KG1 (cell line): ENCODE data around the gene BHLHA15.

Experiments used
- DNase-seq: peaks from one replicate; lab custom pipeline; 2025; lab: John Stamatoyannopoulos, UW

BHLHA15 gene

GRCh38 chr7:98211221-98211675, at the start of gene BHLHA15:
TSS of gene BHLHA15 (plus strand) at chr7:98211439. CDS start at chr7:98212310, 871 bp downstream.
- DNase-seq: no peak

- DNase-seq: no peak
Observed at GRCh38 chr7:98162758-98163157, 48.5 kb upstream of the BHLHA15 start.

- no peak for DNase-seq
Observed at GRCh38 chr7:98163269-98163668, 48.0 kb upstream of the BHLHA15 start.

GRCh38 chr7:98163704-98164494, 47.3 kb upstream of the BHLHA15 start:
- no peak for DNase-seq

- no peak for DNase-seq
Observed at GRCh38 chr7:98165827-98166667, 45.2 kb upstream of the BHLHA15 start.

- DNase-seq: no peak
Observed at GRCh38 chr7:98166668-98166970, 44.6 kb upstream of the BHLHA15 start.

DNA sequence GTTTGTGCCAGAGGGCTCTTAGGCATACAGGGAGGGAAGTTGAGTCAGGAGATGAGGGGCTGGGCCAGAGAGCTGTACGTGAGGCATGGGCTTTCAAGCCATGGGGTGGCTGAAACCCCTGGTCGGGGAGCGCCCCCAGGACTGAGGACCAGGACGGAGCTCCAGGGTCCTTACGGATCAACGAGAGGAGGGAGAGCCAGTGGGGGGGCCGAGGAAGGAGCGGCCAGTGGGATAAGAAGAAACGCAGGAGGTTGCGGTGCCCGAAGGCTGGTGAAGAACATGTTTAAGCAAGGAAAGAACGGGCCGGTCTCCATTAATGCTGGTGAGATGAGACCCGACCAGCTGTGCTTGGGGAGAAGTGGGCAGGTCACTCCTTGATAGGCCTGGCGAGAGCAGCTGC, 43.6 kb upstream of the BHLHA15 start:
- DNase-seq: no peak

- peak; percentile 3 for DNase-seq
Observed at GRCh38 chr7:98168181-98168903, 42.9 kb upstream of the BHLHA15 start.

DNA sequence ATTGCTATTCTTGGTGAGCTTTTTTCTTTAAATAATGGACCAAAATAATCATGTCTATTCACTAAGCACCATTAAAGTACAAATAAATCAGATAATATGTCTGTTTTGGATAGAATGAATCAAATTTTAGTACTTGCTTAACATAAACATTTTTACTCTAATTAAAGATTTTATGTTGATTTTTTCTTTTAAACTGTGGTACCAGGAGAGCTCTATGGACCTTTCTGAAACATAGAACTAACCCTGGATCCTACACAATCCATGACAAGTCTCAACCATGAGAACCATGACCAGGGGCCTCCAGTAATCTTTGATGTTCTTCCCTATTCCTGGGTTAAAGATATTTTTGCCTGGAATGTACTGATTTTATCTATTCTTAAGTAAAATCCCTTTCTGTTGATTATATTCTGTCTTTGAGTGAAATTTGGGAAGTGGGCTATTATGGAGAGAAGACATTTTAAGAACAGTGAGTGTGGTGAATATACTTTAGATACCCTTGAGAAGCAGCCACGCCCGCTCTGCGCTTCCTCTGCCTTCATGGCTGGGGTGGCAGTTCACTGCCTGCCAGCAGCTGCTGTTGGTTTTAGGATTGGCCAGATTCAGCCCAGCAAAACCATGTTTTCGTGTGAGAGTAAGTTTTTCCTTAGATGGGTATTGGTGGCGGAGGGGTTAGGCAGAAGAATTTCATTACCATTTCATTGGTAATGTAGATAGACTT, 42.2 kb upstream of the BHLHA15 start:
- no peak for DNase-seq

- no peak for DNase-seq
Observed at GRCh38 chr7:98170966-98171365, 40.3 kb upstream of the BHLHA15 start.

- no peak for DNase-seq
Observed at GRCh38 chr7:98171449-98171848, 39.8 kb upstream of the BHLHA15 start.

- no peak for DNase-seq
Observed at GRCh38 chr7:98174334-98175259, 36.6 kb upstream of the BHLHA15 start.

- DNase-seq: no peak
Observed at GRCh38 chr7:98175260-98175940, 35.8 kb upstream of the BHLHA15 start.

DNA sequence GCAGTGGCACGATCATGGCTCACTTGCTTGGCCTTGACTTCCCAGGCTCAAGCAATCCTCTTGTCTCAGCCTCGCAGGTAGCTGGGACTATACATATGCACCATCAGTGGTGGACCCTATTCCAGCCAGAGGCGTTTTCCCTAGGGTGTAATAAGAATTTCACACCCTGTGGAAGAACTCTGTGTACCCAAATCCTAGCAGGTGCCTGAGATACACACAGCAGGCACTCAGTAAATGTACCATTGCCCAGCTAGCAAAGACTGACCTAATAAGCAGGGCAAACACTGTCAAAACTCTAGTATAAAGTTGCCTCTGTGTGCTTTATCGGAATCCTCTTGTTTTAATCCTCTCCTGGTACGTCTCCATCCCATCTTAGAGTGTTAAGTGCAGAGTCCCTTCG, 33.7 kb upstream of the BHLHA15 start:
- DNase-seq: no peak

- no peak for DNase-seq
Observed at GRCh38 chr7:98178321-98178720, 32.9 kb upstream of the BHLHA15 start.

DNA sequence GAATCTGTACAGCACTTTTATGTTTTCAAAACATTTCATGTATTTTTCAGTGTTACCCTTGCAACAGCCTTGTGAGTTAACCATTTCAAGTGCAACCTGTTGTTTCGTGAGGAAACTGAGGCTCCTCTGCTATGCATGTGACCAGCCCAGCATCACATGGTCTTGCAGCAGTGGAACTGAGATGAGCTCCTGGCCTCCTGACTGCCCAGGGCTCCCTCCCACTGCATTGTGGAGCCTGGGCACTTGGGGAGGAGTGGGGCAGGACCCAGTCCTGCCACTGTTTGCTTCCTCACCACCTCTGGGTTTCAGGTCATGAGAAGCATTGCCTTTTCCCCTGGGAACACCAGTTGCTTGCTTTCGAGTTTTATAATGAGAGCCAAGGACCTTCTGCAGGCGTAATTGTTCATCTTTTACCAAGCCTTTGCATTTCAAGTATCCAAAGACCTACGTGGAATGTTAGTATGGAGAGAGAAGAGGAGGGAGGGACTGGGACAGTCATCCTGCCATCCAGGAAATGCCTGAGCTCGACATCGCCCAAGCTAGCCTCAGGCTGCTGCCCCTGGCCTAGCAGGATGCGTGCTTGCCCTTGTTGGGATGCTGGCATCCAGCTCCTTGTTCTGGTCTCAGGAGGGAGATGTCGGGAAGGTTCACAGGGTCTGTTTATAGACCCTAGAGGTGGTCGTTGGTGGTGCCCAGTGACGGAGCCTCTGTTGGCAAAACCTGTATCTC, 32.3 kb upstream of the BHLHA15 start:
- DNase-seq: no peak

GRCh38 chr7:98180751-98181150, 30.5 kb upstream of the BHLHA15 start:
- DNase-seq: no peak

GRCh38 chr7:98185101-98185500, 26.1 kb upstream of the BHLHA15 start:
- no peak for DNase-seq

- no peak for DNase-seq
Observed at GRCh38 chr7:98186452-98187137, 24.6 kb upstream of the BHLHA15 start.
